Activated CD8-positive, alpha-beta memory T cell treated with anti-CD3 and anti-CD28 coated beads, Interleukin-2, amount 50 U/mL, for 1 hour (primary cell): ENCODE measurements around the gene TSSK2.
A peak's percentile ranks its signal among the peaks of the same experiment; 100 is the strongest.
"Not testable (repeated sequence)": the region's sequence is repeated elsewhere in the genome, so short reads cannot be mapped to it uniquely, and the experiment has no call there.

Experiments used
- DNase-seq: peaks from one replicate; pipeline ENCODE4 v3.0.0-alpha.2; 2020; ENCODE audit errors: extremely low read depth

TSSK2 gene

GRCh38 chr22:19130959-19131684 lies at the start of gene TSSK2:
Gene TSSK2 (plus strand): TSS chr22:19131308. CDS start chr22:19131400, 92 bp downstream.
- DNase-seq, result no peak

- DNase-seq, result no peak
These were observed 49.8 kb upstream of the TSSK2 start for GRCh38 chr22:19081351-19081750.

GRCh38 chr22:19082101-19082500 lies 49.0 kb upstream of the TSSK2 start:
- DNase-seq, result no peak

- no peak for DNase-seq
These were observed 48.3 kb upstream of the TSSK2 start for GRCh38 chr22:19082793-19083192.

GRCh38 chr22:19084126-19084525 lies 47.0 kb upstream of the TSSK2 start:
- not testable (repeated sequence) for DNase-seq

- DNase-seq, result not testable (repeated sequence)
These were observed 46.5 kb upstream of the TSSK2 start for GRCh38 chr22:19084586-19084985.

- DNase-seq, result no peak
These were observed 45.8 kb upstream of the TSSK2 start for GRCh38 chr22:19085233-19085718.

GRCh38 chr22:19086417-19086816 lies 44.7 kb upstream of the TSSK2 start:
- DNase-seq, result no peak

GRCh38 chr22:19086896-19087295 lies 44.2 kb upstream of the TSSK2 start:
- no peak for DNase-seq

- no peak for DNase-seq
These were observed 42.1 kb upstream of the TSSK2 start for GRCh38 chr22:19088866-19089595.

- no peak for DNase-seq
These were observed 40.9 kb upstream of the TSSK2 start for GRCh38 chr22:19090183-19090582.

GRCh38 chr22:19090586-19091127 lies 40.5 kb upstream of the TSSK2 start:
- no peak for DNase-seq

GRCh38 chr22:19092725-19093124 lies 38.4 kb upstream of the TSSK2 start:
- no peak for DNase-seq

GRCh38 chr22:19094393-19094997 lies 36.6 kb upstream of the TSSK2 start:
- no peak for DNase-seq

- no peak for DNase-seq
These were observed 34.6 kb upstream of the TSSK2 start for GRCh38 chr22:19096555-19096954.

GRCh38 chr22:19097518-19097917 lies 33.6 kb upstream of the TSSK2 start:
- no peak for DNase-seq

- DNase-seq, result no peak
These were observed 33.0 kb upstream of the TSSK2 start for GRCh38 chr22:19098157-19098556.

GRCh38 chr22:19103880-19104821 lies 27.0 kb upstream of the TSSK2 start:
- no peak for DNase-seq

GRCh38 chr22:19105456-19105855 lies 25.7 kb upstream of the TSSK2 start:
- DNase-seq, result no peak

- peak; percentile 24 for DNase-seq
These were observed 25.0 kb upstream of the TSSK2 start for GRCh38 chr22:19105867-19106802.
